ENCODE data around the gene ZNF488.

DNA sequence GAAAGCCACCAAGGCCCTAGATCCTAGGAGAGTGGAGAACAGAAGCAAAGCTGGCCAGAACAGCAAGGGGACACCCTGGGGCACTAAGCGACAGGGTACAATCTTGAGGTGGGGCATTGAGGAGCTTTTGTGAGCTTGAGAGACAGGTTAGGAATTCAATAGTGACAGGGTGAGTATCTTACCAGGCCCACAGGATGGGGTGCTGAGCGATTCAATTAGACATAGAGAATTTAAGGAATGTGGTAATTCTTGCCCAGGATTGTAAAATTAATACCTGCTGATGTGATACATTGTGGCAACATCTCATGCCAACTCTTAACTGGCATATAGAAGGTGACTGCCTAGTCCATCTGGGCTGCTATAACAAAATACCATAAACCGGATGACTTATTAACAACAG is 21.9 kb downstream of the ZNF488 start:
- TF ChIP-seq, protein P1, sequence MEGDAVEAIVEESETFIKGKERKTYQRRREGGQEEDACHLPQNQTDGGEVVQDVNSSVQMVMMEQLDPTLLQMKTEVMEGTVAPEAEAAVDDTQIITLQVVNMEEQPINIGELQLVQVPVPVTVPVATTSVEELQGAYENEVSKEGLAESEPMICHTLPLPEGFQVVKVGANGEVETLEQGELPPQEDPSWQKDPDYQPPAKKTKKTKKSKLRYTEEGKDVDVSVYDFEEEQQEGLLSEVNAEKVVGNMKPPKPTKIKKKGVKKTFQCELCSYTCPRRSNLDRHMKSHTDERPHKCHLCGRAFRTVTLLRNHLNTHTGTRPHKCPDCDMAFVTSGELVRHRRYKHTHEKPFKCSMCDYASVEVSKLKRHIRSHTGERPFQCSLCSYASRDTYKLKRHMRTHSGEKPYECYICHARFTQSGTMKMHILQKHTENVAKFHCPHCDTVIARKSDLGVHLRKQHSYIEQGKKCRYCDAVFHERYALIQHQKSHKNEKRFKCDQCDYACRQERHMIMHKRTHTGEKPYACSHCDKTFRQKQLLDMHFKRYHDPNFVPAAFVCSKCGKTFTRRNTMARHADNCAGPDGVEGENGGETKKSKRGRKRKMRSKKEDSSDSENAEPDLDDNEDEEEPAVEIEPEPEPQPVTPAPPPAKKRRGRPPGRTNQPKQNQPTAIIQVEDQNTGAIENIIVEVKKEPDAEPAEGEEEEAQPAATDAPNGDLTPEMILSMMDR (IDR thresholded peaks at IDR 0.05): no peak
- TF ChIP-seq, protein P2, sequence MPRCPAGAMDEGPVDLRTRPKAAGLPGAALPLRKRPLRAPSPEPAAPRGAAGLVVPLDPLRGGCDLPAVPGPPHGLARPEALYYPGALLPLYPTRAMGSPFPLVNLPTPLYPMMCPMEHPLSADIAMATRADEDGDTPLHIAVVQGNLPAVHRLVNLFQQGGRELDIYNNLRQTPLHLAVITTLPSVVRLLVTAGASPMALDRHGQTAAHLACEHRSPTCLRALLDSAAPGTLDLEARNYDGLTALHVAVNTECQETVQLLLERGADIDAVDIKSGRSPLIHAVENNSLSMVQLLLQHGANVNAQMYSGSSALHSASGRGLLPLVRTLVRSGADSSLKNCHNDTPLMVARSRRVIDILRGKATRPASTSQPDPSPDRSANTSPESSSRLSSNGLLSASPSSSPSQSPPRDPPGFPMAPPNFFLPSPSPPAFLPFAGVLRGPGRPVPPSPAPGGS (IDR thresholded peaks at IDR 0.05): no peak

Data from A549 (cell line).